Measurements from ENCODE around the gene CEACAM19. TPM values are rescaled to one million over a fixed set of nuclear protein-coding genes. Genes with fewer than 3 reads are reported as not detected.

CEACAM19 gene
- polyA plus RNA-seq, 2 of the 4 experiments (the other 2 are of a cell fraction): 7.2 to 8.2 TPM

DNA sequence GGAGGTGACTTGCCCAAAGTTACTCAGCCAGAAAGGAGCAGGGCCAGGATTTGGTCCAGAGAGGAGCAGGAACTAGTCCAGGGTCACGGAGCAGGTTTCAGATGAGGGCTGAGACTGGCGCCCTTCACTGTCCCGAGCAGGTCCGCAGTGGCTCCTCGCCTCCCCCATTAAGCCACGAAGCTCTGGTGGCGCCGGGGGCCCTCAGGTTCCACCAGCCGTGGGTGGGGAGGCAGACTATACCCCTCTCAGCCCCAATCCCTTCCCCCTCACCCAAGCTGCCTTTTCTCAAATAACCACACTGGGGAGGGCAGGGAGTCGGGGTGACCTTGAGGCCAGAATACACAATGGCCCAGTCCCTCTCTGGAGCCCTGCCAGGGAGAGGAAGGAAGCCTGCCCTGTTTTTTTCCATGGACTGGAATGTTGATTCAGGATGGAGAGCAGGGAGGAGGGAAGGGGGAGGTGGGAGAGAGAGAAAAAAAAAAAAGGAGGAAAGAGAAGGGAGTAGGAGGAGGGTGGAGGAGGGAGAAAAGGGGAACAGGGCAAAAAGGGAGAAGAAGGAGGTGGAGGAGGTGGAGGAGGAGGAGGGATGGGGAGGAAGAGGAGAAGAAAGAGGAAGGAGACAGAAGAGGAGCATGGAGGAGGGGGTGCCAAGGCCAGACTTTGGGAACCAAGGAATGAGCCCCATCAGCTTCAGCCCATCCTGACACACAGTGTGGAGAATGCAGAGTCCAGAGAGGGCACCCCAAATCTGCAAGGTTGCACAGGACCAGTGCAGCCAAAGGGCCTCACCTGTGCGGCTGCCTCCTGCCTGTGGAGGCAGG lies 47.4 kb downstream of the CEACAM19 start:
- ATAC-seq (peak; percentile 76 to 77), FAIRE-seq (peak; percentile 61), DNase-seq (ENCODE audit: low read depth in 1 of 2, low spot score in 1 of 2) (peak; percentile 90 to 95)
- CTCF ChIA-PET: interaction anchor here (0.6 to 42.5 kb wide), 15 partner anchors 10 to 623 kb away, joined by 3 to 1899 read pairs (median 4); partner anchors contain the start of genes BCL3, CBLC and CEACAM16
- H3K27ac ChIP-seq: peak overlapping the region; percentile 93 to 97
- WGBS (ENCODE audit: missing lambda C conversion rate): 4% methylated on average over 9 of the region's 11 CpGs
- peak overlapping the region; percentile 89 for H3K4me2 ChIP-seq
- POLR2A ChIA-PET: interaction anchor here (0.7 to 1.5 kb wide), 11 partner anchors 10 to 1115 kb away, joined by 3 to 6 read pairs (median 5); partner anchors contain the start of gene BCAM
- H3K9me3 ChIP-seq: peaks cover 19% of the 10 kb centered on the region
- peak overlapping the region; percentile 33 for H3K4me3 ChIP-seq
- H3K4me1 ChIP-seq: peaks cover 67% of the 10 kb centered on the region
- TF ChIP-seq RAD21 (conservative IDR thresholded peaks at IDR 0.05 in 1 of 2, IDR thresholded peaks at IDR 0.05 in 1 of 2): peak; percentile 37 to 44; a peak in 3 of 5 replicates
- peak; percentile 97 for TF ChIP-seq ESRRA (IDR thresholded peaks at IDR 0.05; ENCODE audit: borderline replicate concordance, low read length)
- TF ChIP-seq HOXB13 (CRISPR knock-in tag; IDR thresholded peaks at IDR 0.05; ENCODE audit: low read depth): peak; percentile 76; the same call in 1 of the 2 replicates
- TF ChIP-seq CBX2 (IDR thresholded peaks at IDR 0.05; ENCODE audit: borderline replicate concordance, low read depth): no peak
- TF ChIP-seq, protein P1, sequence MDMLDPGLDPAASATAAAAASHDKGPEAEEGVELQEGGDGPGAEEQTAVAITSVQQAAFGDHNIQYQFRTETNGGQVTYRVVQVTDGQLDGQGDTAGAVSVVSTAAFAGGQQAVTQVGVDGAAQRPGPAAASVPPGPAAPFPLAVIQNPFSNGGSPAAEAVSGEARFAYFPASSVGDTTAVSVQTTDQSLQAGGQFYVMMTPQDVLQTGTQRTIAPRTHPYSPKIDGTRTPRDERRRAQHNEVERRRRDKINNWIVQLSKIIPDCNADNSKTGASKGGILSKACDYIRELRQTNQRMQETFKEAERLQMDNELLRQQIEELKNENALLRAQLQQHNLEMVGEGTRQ (IDR thresholded peaks at IDR 0.05): no peak
- TF ChIP-seq, protein P2, sequence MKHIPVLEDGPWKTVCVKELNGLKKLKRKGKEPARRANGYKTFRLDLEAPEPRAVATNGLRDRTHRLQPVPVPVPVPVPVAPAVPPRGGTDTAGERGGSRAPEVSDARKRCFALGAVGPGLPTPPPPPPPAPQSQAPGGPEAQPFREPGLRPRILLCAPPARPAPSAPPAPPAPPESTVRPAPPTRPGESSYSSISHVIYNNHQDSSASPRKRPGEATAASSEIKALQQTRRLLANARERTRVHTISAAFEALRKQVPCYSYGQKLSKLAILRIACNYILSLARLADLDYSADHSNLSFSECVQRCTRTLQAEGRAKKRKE (CRISPR knock-in tag; IDR thresholded peaks at IDR 0.05; ENCODE audit: low read depth): no peak; the same call in 1 of the 2 replicates
- TF ChIP-seq TFCP2L1 (CRISPR knock-in tag; IDR thresholded peaks at IDR 0.05): no peak
- no peak for TF ChIP-seq NR3C1 (IDR thresholded peaks at IDR 0.05)
- TF ChIP-seq, protein P3, sequence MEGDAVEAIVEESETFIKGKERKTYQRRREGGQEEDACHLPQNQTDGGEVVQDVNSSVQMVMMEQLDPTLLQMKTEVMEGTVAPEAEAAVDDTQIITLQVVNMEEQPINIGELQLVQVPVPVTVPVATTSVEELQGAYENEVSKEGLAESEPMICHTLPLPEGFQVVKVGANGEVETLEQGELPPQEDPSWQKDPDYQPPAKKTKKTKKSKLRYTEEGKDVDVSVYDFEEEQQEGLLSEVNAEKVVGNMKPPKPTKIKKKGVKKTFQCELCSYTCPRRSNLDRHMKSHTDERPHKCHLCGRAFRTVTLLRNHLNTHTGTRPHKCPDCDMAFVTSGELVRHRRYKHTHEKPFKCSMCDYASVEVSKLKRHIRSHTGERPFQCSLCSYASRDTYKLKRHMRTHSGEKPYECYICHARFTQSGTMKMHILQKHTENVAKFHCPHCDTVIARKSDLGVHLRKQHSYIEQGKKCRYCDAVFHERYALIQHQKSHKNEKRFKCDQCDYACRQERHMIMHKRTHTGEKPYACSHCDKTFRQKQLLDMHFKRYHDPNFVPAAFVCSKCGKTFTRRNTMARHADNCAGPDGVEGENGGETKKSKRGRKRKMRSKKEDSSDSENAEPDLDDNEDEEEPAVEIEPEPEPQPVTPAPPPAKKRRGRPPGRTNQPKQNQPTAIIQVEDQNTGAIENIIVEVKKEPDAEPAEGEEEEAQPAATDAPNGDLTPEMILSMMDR (IDR thresholded peaks at IDR 0.05): no peak
- TF ChIP-seq, protein P4, sequence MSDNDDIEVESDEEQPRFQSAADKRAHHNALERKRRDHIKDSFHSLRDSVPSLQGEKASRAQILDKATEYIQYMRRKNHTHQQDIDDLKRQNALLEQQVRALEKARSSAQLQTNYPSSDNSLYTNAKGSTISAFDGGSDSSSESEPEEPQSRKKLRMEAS (IDR thresholded peaks at IDR 0.05): peak; percentile 85
- peak; percentile 37; the same call in 2 of the 3 replicates for TF ChIP-seq SMC3 (IDR thresholded peaks at IDR 0.05)
- TF ChIP-seq HOXB5 (CRISPR knock-in tag; IDR thresholded peaks at IDR 0.05): 0 out of 2 replicates have a peak, but pooled peaks have one; percentile 77
- TF ChIP-seq BHLHE40 (IDR thresholded peaks at IDR 0.05; ENCODE audit: low read depth, low read length): no peak
- TF ChIP-seq EP300 (IDR thresholded peaks at IDR 0.05): peak; percentile 58 to 79; a peak in 3 of 5 replicates
- TF ChIP-seq ZFP36 (IDR thresholded peaks at IDR 0.05; ENCODE audit: borderline replicate concordance, partially characterized antibody): peak; percentile 62
- TF ChIP-seq FOSL2 (IDR thresholded peaks at IDR 0.05): no peak
- peak; percentile 45; the same call in 1 of the 2 replicates for TF ChIP-seq FOSL2 (CRISPR knock-in tag; IDR thresholded peaks at IDR 0.05)
- TF ChIP-seq, protein P5, sequence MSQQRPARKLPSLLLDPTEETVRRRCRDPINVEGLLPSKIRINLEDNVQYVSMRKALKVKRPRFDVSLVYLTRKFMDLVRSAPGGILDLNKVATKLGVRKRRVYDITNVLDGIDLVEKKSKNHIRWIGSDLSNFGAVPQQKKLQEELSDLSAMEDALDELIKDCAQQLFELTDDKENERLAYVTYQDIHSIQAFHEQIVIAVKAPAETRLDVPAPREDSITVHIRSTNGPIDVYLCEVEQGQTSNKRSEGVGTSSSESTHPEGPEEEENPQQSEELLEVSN (IDR thresholded peaks at IDR 0.05; ENCODE audit: borderline replicate concordance, low read depth): peak; percentile 68; the same call in 1 of the 2 replicates
- TF ChIP-seq MAZ (IDR thresholded peaks at IDR 0.05; ENCODE audit: borderline replicate concordance, low read depth, low read length): peak; percentile 97
- TF ChIP-seq JUNB (IDR thresholded peaks at IDR 0.05): peak; percentile 42; the same call in 1 of the 2 replicates
- no peak for TF ChIP-seq MAFK (IDR thresholded peaks at IDR 0.05; ENCODE audit: partially characterized antibody)
- no peak; the same call in 1 of the 2 replicates for TF ChIP-seq RARB (CRISPR knock-in tag; IDR thresholded peaks at IDR 0.05)
- TF ChIP-seq TP53 (CRISPR knock-in tag; IDR thresholded peaks at IDR 0.05): no peak
- TF ChIP-seq, protein P6, sequence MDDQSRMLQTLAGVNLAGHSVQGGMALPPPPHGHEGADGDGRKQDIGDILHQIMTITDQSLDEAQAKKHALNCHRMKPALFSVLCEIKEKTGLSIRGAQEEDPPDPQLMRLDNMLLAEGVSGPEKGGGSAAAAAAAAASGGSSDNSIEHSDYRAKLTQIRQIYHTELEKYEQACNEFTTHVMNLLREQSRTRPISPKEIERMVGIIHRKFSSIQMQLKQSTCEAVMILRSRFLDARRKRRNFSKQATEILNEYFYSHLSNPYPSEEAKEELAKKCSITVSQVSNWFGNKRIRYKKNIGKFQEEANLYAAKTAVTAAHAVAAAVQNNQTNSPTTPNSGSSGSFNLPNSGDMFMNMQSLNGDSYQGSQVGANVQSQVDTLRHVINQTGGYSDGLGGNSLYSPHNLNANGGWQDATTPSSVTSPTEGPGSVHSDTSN (IDR thresholded peaks at IDR 0.05): peak; percentile 46; the same call in 1 of the 2 replicates
- TF ChIP-seq NPAS2 (CRISPR knock-in tag; IDR thresholded peaks at IDR 0.05; ENCODE audit: borderline replicate concordance): no peak
- no peak for TF ChIP-seq MYC (IDR thresholded peaks at IDR 0.05; ENCODE audit: borderline replicate concordance, low read length)
- TF ChIP-seq POLR2A (IDR thresholded peaks at IDR 0.05; ENCODE audit: low read length): peak; percentile 42; the same call in 1 of the 2 replicates
- TF ChIP-seq, protein P7, sequence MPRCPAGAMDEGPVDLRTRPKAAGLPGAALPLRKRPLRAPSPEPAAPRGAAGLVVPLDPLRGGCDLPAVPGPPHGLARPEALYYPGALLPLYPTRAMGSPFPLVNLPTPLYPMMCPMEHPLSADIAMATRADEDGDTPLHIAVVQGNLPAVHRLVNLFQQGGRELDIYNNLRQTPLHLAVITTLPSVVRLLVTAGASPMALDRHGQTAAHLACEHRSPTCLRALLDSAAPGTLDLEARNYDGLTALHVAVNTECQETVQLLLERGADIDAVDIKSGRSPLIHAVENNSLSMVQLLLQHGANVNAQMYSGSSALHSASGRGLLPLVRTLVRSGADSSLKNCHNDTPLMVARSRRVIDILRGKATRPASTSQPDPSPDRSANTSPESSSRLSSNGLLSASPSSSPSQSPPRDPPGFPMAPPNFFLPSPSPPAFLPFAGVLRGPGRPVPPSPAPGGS (IDR thresholded peaks at IDR 0.05): peak; percentile 40; the same call in 1 of the 3 replicates
- TF ChIP-seq CHD4 (IDR thresholded peaks at IDR 0.05; ENCODE audit: borderline replicate concordance): no peak
- TF ChIP-seq RCOR1 (IDR thresholded peaks at IDR 0.05; ENCODE audit: low read depth, low read length): no peak
- no peak for TF ChIP-seq FOSB (CRISPR knock-in tag; IDR thresholded peaks at IDR 0.05)
- peak; percentile 80 to 90; a peak in 3 of 5 replicates for TF ChIP-seq JUN (IDR thresholded peaks at IDR 0.05)

Measured in A549 (cell line).